ENCODE results near the gene INSYN1. TPM values are rescaled to one million over a fixed set of nuclear protein-coding genes. Genes with fewer than 3 reads are reported as not detected.

INSYN1 gene
- total RNA-seq, 4 donors from 2014 or later: 0.77 to 13.5 (median 6.9) TPM

DNA sequence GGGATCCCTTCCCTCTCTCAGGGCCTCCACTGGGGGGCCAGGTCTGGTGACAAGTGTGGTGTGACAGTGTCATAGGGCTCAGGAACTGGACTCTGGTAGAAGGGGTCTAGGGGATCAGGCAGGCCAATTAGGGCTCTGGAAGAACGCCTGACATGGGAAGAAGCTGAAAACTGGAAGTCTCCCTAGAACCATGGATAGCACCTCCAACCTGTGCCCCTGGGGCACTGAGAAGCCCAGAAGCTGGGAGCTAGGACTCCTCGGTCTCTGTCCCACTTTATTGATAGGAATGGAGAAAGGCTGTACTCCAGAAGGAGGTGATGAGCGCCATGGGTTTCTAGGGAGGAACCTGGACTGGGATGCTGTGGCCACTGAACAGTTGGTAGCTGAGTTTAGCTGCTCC lies 30.7 kb downstream of the INSYN1 start:
- Histone ChIP-seq H3K4me3 (no peak overlapping the region), H3K4me1 (no peaks in the 10 kb centered on the region), H3K9me3 (no peaks in the 10 kb centered on the region), H3K27me3 (no peaks in the 10 kb centered on the region), H3K36me3 (no peaks in the 10 kb centered on the region), H3K27ac (no peak overlapping the region)
- DNase-seq: no peak
- TF ChIP-seq POLR2A (IDR thresholded peaks at IDR 0.05): no peak
- TF ChIP-seq, protein P1, sequence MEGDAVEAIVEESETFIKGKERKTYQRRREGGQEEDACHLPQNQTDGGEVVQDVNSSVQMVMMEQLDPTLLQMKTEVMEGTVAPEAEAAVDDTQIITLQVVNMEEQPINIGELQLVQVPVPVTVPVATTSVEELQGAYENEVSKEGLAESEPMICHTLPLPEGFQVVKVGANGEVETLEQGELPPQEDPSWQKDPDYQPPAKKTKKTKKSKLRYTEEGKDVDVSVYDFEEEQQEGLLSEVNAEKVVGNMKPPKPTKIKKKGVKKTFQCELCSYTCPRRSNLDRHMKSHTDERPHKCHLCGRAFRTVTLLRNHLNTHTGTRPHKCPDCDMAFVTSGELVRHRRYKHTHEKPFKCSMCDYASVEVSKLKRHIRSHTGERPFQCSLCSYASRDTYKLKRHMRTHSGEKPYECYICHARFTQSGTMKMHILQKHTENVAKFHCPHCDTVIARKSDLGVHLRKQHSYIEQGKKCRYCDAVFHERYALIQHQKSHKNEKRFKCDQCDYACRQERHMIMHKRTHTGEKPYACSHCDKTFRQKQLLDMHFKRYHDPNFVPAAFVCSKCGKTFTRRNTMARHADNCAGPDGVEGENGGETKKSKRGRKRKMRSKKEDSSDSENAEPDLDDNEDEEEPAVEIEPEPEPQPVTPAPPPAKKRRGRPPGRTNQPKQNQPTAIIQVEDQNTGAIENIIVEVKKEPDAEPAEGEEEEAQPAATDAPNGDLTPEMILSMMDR (IDR thresholded peaks at IDR 0.05): no peak
- intact Hi-C loops (cut with DNase I; ENCODE audit: low total_unique reads): no loop called here

DNA sequence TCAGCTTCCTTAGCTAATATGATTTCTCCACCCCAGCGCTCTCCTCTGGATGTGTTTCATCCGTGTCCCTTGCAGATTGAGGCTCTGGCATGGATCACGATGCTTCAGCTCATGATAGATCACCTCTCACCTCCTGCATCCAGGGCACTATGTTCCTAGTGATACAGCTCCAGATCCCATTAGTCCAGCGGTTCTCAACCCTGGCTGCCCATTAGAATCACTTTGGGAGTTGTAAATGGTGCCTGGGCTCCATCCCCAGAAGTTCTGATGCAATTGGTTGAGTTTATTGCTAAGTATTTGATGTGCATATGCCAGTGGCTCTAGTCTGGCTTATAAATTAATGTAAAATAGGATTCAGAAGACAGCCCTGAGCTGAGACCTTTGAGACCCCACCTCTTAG lies 34.5 kb downstream of the INSYN1 start:
- Histone ChIP-seq H3K36me3 (no peaks in the 10 kb centered on the region), H3K27ac (no peak overlapping the region), H3K27me3 (no peaks in the 10 kb centered on the region), H3K4me3 (no peak overlapping the region), H3K4me1 (no peaks in the 10 kb centered on the region), H3K9me3 (no peaks in the 10 kb centered on the region)
- TF ChIP-seq POLR2A (IDR thresholded peaks at IDR 0.05): no peak
- TF ChIP-seq, protein P1 (IDR thresholded peaks at IDR 0.05): no peak
- no peak for DNase-seq
- intact Hi-C loops (cut with DNase I; ENCODE audit: low total_unique reads): no loop called here

DNA sequence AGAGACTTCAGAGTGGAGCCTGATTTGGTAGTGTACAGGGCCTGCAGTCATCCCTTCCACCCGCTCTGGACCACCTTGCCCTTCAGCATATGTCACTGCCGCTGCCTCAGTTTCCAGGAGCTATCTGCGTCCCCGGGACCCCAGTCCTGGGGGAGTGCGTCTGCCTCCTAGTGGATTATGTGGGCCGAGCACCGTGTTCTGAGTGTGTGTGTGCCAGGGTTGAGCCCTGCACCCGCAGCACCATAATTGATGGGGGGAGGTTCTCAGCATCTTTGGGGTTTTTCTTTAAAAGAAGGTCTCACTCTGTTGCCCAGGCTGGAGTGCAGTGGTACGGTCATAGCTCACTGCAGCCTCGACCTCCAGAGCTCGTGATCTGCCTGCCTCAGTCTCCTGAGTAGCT lies 35.3 kb downstream of the INSYN1 start:
- DNase-seq: no peak
- Histone ChIP-seq H3K27ac (no peak overlapping the region), H3K4me1 (no peaks in the 10 kb centered on the region), H3K36me3 (no peaks in the 10 kb centered on the region), H3K9me3 (no peaks in the 10 kb centered on the region), H3K4me3 (no peak overlapping the region), H3K27me3 (no peaks in the 10 kb centered on the region)
- intact Hi-C loops (cut with DNase I; ENCODE audit: low total_unique reads): no loop called here
- TF ChIP-seq, protein P1 (IDR thresholded peaks at IDR 0.05): no peak
- TF ChIP-seq POLR2A (IDR thresholded peaks at IDR 0.05): no peak

DNA sequence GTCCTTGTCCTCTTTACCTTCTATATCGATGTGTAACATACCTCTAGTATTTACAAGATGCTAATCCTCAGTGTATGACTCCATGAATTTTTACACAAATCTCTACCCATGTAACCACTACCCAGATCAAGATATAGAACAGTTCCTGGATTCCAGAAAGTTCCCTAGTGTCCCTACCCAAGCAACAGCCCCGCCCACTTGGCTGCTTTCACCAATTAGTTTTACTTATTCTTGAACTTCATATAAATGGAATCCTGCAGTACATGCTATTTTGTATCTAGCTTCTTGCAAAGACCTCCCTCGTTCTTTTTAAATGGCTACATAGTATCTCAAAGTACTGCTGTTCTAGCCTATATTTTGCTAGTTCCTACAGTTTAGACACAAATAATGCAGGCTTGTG lies 35.9 kb downstream of the INSYN1 start:
- Histone ChIP-seq H3K36me3 (no peaks in the 10 kb centered on the region), H3K9me3 (no peaks in the 10 kb centered on the region), H3K4me1 (no peaks in the 10 kb centered on the region), H3K27me3 (no peaks in the 10 kb centered on the region), H3K4me3 (no peak overlapping the region), H3K27ac (no peak overlapping the region)
- no peak for DNase-seq
- no peak for TF ChIP-seq POLR2A (IDR thresholded peaks at IDR 0.05)
- TF ChIP-seq, protein P1 (IDR thresholded peaks at IDR 0.05): no peak
- intact Hi-C loops (cut with DNase I; ENCODE audit: low total_unique reads): no loop called here

DNA sequence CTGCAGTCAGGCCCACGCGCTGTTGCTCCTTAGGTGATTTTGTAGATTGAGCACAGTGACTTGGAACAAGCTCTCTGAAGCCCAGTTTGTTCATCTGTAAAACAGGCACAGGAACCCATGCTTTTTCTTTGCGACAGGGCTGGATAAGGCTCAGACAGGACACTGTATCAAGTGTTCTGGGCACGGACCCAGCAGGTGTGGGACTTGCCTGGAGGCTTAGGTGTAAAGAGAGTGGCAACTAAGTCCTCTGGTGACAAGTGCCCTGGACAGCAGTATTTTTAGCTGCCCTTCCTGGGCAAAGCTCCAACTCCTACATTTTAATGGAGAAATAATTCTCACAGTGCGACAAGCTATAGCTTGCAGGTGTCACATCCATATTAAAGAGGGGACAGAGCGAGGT lies 36.7 kb downstream of the INSYN1 start:
- H3K27me3 ChIP-seq: no peaks in the 10 kb centered on the region
- no peaks in the 10 kb centered on the region for H3K36me3 ChIP-seq
- no peaks in the 10 kb centered on the region for H3K4me1 ChIP-seq
- TF ChIP-seq POLR2A (IDR thresholded peaks at IDR 0.05): no peak
- TF ChIP-seq, protein P1 (IDR thresholded peaks at IDR 0.05): no peak
- intact Hi-C loops (cut with DNase I; ENCODE audit: low total_unique reads): no loop called here
- H3K9me3 ChIP-seq: no peaks in the 10 kb centered on the region
- no peak overlapping the region for H3K27ac ChIP-seq
- DNase-seq: no peak
- H3K4me3 ChIP-seq: no peak overlapping the region

Data from uterus (tissue), 4 donors.